ENCODE results near the gene PAPLN. TPM values are rescaled to one million over a fixed set of nuclear protein-coding genes. Genes with fewer than 3 reads are reported as not detected.

The PAPLN gene
- total RNA-seq, 1 donor from 2014 or later = 12.7 TPM

DNA sequence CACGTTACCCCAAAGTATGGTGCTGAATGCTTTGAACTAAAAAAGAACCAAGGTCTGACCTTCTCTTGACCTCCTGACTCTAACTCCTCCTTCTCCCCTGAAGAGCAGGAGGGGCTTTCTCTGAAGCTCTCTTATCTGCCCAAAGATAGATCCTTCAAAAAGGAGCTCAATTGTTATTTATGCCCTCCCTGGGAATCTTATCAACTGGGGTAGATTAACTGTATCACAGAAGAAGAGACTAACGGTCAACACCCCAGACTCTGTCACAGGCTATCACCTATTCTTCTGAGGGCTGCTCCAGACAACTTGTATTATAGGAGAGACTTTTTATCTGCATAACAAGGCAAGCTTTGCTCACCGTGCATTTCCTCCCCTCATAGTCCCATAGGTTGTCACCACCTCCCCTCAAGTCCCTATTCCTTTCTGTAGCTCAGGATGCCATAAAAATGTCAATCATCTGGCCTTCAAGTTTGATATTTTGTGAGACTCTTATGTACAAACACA, 86.6 kb downstream of the PAPLN start:
- TF ChIP-seq CTCF (conservative IDR thresholded peaks at IDR 0.05; ENCODE audit: low read depth, low read length) = no peak
- H3K4me3 ChIP-seq (ENCODE audit: low read depth, low read length) = no peak overlapping the region
- DNase-seq (ENCODE audit: low read depth) = no peak

Other genes starting within 250 kb of the PAPLN start
- gene ZFYVE1, start 210.4 kb upstream of the PAPLN start, total RNA-seq = 8.5 and 10.1 TPM in 2 replicates
- 29.2 and 47.3 TPM in 2 replicates for gene RBM25, start 179.0 kb upstream of the PAPLN start, total RNA-seq
- gene PSEN1, start 101.0 kb upstream of the PAPLN start, total RNA-seq = 31.7 and 35.5 TPM in 2 replicates
- gene NUMB, start 221.0 kb downstream of the PAPLN start, total RNA-seq = 22.2 and 23.1 TPM in 2 replicates

Data from epithelial cell of proximal tubule (primary cell).